Liver (tissue), 3 donors: ENCODE measurements around the gene CD79A.

Source experiments
- ATF3 ChIP-seq: IDR thresholded peaks from 2 replicates; pipeline ENCODE4 v1.6.1; 2016; ENCODE audit warnings: antibody characterized with exemption
- CTCF ChIP-seq: fragments of 150-350 bp; IDR thresholded peaks from 2 replicates; pipeline ENCODE4 v1.5.1; 2017; ENCODE audit warnings: improper control_type of control experiment, low read depth, low read length; ENCODE audit not compliant: missing input control
- EGR1 ChIP-seq, 2 donors: IDR thresholded peaks; 2 replicates each; pipeline ENCODE4 v1.6.1; 2016 to 2018; ENCODE audit warnings: antibody characterized with exemption in 2 of 2, low read depth in 2 of 2
- FOXA2 ChIP-seq: IDR thresholded peaks from 2 replicates; pipeline ENCODE4 v1.6.1; 2016; ENCODE audit warnings: antibody characterized with exemption
- HNF4A ChIP-seq, 2 donors: conservative IDR thresholded peaks; 2 replicates each; pipeline ENCODE4 v1.6.1; 2016; ENCODE audit warnings: antibody characterized with exemption in 2 of 2, mild to moderate bottlenecking in 2 of 2
- HNF4G ChIP-seq: IDR thresholded peaks from 2 replicates; pipeline ENCODE4 v1.6.1; 2016; ENCODE audit warnings: antibody characterized with exemption
- MAX ChIP-seq: IDR thresholded peaks from 2 replicates; pipeline ENCODE4 v1.6.1; 2016; ENCODE audit warnings: antibody characterized with exemption
- RAD21 ChIP-seq, 2 donors: IDR thresholded peaks; 2 replicates each; pipeline ENCODE4 v1.6.1; 2016; ENCODE audit warnings: antibody characterized with exemption in 2 of 2, mild to moderate bottlenecking in 2 of 2
- REST ChIP-seq: IDR thresholded peaks from 2 replicates; pipeline ENCODE4 v1.6.1; 2016; ENCODE audit warnings: antibody characterized with exemption, mild to moderate bottlenecking
- RXRA ChIP-seq, 2 donors: IDR thresholded peaks; 2 replicates each; pipeline ENCODE4 v1.6.1; 2017 to 2018; ENCODE audit warnings: antibody characterized with exemption in 2 of 2, mild to moderate bottlenecking in 1 of 2
- SP1 ChIP-seq: IDR thresholded peaks from 2 replicates; pipeline ENCODE4 v1.6.1; 2018; ENCODE audit warnings: antibody characterized with exemption, mild to moderate bottlenecking
- ZBTB33 ChIP-seq: IDR thresholded peaks from 2 replicates; pipeline ENCODE4 v1.6.1; 2016; ENCODE audit warnings: antibody characterized with exemption
- donor health status: healthy.
- donor health status: healthy.

GRCh38 chr19:41923045-41923788 is 46.1 kb downstream of the CD79A start:
- TF ChIP-seq CTCF (no peak), EGR1 (IDR thresholded peaks at IDR 0.05; ENCODE audit: low read depth in 2 of 2) (no peak), RAD21 (IDR thresholded peaks at IDR 0.05) (no peak), ATF3 (no peak), SP1 (no peak), REST (no peak), RXRA (IDR thresholded peaks at IDR 0.05) (no peak), MAX (no peak), FOXA2 (no peak), HNF4A (conservative IDR thresholded peaks at IDR 0.05) (no peak), ZBTB33 (no peak), HNF4G (no peak)
